Heart left ventricle (tissue), 16 donors: ENCODE results near the gene MYCN. TPM values are rescaled to one million over a fixed set of nuclear protein-coding genes. Genes with fewer than 3 reads are reported as not detected.

Experiments
- ATAC-seq, 4 donors: fragments of 200-7000 bp; cut with Tn5 transposase; one replicate each; pipeline ENCODE4 v1.9.1; 2020 to 2022; ENCODE audit warnings: moderate library complexity in 4 of 4, mild to moderate bottlenecking in 3 of 4, moderate number of reproducible peaks in 1 of 4
- DNase-seq, 5 donors: peaks; one replicate each; pipeline ENCODE4 v3.0.0-alpha.2; 2020
- H3K27ac ChIP-seq, 12 donors: fragments of 200-600 bp; sonication (generic) in 4 of 12; one replicate each; pipeline versions ENCODE4 v1.5.0 to v1.8.0; 2016 to 2022; ENCODE audit warnings: mild to moderate bottlenecking in 2 of 12
- H3K27me3 ChIP-seq, 9 donors: fragments of 200-600 bp; sonication (generic) in 2 of 9; one replicate each; pipeline versions ENCODE4 v1.5.1 to v1.8.0; 2016 to 2022; ENCODE audit warnings: mild to moderate bottlenecking in 3 of 9
- H3K36me3 ChIP-seq, 9 donors: fragments of 200-600 bp; sonication (generic) in 2 of 9; one replicate each; pipeline versions ENCODE4 v1.5.0 to v1.8.0; 2018 to 2022; ENCODE audit warnings: mild to moderate bottlenecking in 2 of 9
- H3K4me1 ChIP-seq, 12 donors: fragments of 200-600 bp; sonication (generic) in 4 of 12; one replicate each; pipeline versions ENCODE4 v1.5.0 to v1.8.0; 2016 to 2022; ENCODE audit warnings: mild to moderate bottlenecking in 3 of 12
- H3K4me3 ChIP-seq, 12 donors: fragments of 200-600 bp; sonication (generic) in 4 of 12; one replicate each; pipeline versions ENCODE4 v1.5.0 to v1.8.0; 2017 to 2022; ENCODE audit warnings: mild to moderate bottlenecking in 9 of 12, moderate library complexity in 4 of 12
- H3K9me3 ChIP-seq, 12 donors: fragments of 200-600 bp; sonication (generic) in 4 of 12; one replicate each; pipeline versions ENCODE4 v1.5.0 to v1.8.0; 2016 to 2022; ENCODE audit warnings: mild to moderate bottlenecking in 1 of 12
- CTCF ChIP-seq, 12 donors: fragments of 200-600 bp; sonication (generic) in 4 of 12; IDR thresholded peaks; one replicate each; pipeline versions ENCODE4 v1.5.0 to v1.8.0; 2018 to 2022; ENCODE audit warnings: antibody characterized with exemption in 12 of 12, mild to moderate bottlenecking in 5 of 12
- POLR2A ChIP-seq, 2 donors: fragments of 450-650 bp; IDR thresholded peaks; one replicate each; pipeline ENCODE4 v1.6.1; 2017; ENCODE audit warnings: antibody characterized with exemption in 2 of 2, mild to moderate bottlenecking in 2 of 2, moderate library complexity in 2 of 2
- WGBS, 4 donors: extraction: QIAGEN DNeasy Blood & Tissue Kit in 2 of 4; methylation state at CpG; one replicate each; pipeline versions ENCODE4 v1.1.5 to v1.1.7; 2013 to 2018; 5-methylcytosine and 5-hydroxymethylcytosine counted together
- intact Hi-C, 10 donors: fragments of 100-400 bp; cut with DNase I; formaldehyde crosslinking; loops; one replicate each; pipeline versions ENCODE4 v1.11.1 to v1.14.2; 2022
- polyA plus RNA-seq, 2 donors: library from polyadenylated mRNA; stranded (reverse); fragments of 200-250 nt; gene quantifications; one replicate each; pipeline ENCODE4 v1.2.3, GENCODE V29; 2013
- total RNA-seq, 9 donors: library from RNA; depleted of rRNA in 2 of 9; stranded (reverse); fragments of >200 nt in 2 of 9; fragmentation: NEBNext Ultra II Directional in 3 of 9; extraction: Animal tissue kit (Norgen Biotek cat#: 25700) in 3 of 9; gene quantifications; one replicate each; pipeline versions ENCODE4 v1.1.0 to v1.2.4, GENCODE V29; 2016 to 2023
- donor health status: ischemic (EF 13 %, LVEDD 7.1; RV severe dilation, severe dysfunction).
- donor health status: healthy with polysubstance abuse.
- donor health status: DM: no; HTN: yes; CAD: no.
- donor health status: DM: no; HTN: no; CAD: no.
- donor health status: ischemic (EF 25% LVEDD 6.9; RV normal size, moderate dysfunction).
- donor health status: ischemic (EF 25% LVEDD 5.7; RV mildly dilated, moderate dysfunction).
- donor health status: healthy.
- donor health status: DM: yes; HTN: yes; CAD: no.
- donor health status: ischemic (EF 35%, LVEDD 5.7; RV mildly dilated, moderate dysfunction).
- donor health status: nonischemic (EF 11% LVEDD 7.7; RV severe dilation, severe dysfunction).
- donor health status: DM: yes; HTN: yes; CAD: no.
- donor health status: PGD.
- donor health status: ischemic (EF 29% LVEDD 5.4; RV normal size, mild dysfunction).
- donor health status: nonischemic (EF 23%, LVEDD 6.1; RV moderate dilation, normal function).

MYCN gene
- total and polyA plus RNA-seq, 11 donors = 0.22 to 1.6 (median 0.62) TPM; not detected in 2

DNA sequence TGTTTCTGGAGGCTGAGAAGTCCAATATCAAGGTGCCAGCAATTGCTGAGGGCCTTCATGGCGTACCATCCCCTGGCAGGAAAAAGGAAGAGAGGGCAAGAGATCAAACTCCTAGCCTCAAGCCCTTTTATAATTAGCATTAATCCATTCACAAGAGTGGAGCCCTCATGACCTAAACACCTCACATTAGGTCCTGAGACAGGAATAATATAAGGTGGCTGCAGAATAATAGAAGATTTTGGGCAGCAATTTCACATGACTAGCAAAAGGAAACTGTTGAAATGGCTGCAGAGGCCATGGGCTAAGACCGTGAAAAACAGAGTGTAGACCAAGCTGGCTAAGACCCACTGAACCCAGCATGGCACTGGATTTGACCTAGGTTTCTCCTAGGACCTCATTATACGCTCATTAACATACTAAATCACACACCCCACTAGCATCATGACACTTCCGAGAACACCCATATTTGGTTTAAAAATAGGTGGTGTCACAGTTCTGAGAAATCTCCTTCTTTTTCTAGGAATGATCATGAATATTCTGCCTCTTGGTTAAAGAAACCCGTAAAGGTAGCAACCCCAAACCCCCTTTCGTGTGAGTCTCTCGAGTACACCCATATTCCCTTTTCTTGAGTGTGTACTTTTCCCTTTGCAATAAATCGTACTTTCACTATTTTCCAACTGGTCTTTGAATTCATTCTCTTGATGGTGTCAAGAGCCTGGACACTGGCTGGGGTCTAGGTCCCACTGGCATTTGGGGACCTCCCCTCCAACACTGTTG, 3.1 kb upstream of the MYCN start:
- intact Hi-C loops = loop anchor here in 9 of 10 donors (2.0 to 10.0 kb wide), 13 partner anchors 295 to 820 kb away; no protein-coding TSS in a partner anchor
- Histone ChIP-seq H3K36me3 (no peaks in the 10 kb centered on the region), H3K4me3 (no peak overlapping the region), H3K9me3 (no peaks in the 10 kb centered on the region), H3K27ac (no peak overlapping the region), H3K4me1 (peaks cover 0 to 32% (median 24%) of the 10 kb centered on the region in 12 donors), H3K27me3 (peaks cover 0 to 45% (median 23%) of the 10 kb centered on the region in 9 donors)
- DNase-seq = no peak
- no peak for ATAC-seq
- no peak for TF ChIP-seq POLR2A (IDR thresholded peaks at IDR 0.05)
- no peak for TF ChIP-seq CTCF (IDR thresholded peaks at IDR 0.05)
- 86 to 97% (median 89%) methylated on average over 8 of the region's 8 CpGs for WGBS, 4 donors

DNA sequence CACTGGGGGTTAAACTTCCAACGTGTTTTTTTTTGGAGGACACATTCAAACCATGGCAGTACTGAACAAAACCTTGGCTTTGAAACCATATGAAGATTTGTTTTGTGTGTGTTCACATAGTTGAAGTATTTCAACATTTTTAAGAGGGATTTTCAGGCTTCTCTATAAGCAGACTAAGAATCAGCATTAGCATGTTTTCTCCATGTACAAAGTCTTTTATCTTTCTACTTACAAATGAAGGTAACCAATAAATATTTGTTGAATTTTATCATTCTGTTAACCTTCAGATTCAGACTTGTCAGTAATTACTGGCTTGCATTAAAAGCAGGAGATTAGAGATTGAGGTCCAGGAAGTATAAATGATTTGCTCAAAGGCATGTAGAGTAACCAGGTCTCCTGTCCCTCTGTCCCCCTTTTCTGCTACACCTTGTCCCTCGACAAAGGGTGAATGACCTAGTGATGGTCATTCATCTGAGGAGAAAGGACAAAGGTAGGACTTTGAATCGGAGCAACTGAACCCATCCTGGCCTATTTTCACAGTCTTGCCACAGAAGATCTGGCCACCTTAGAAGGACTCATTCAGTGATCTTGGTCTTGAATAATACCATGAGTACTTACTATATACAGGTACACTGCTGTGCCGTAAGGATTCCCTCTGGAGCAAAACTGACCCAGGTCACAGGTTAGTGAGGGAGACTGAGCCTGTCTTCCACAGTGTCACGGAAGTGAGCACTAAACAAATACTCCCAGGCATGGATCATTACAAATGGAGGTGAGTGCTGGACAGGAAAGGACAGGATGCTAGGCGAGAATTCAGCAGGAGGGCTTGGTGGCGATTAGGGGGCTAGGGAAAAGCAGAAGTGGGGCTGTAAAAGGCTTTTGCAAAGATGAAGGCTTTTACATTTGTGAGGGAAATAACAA, 2.2 kb upstream of the MYCN start:
- ATAC-seq = no peak
- WGBS, 4 donors = 93 to 96% (median 95%) methylated on average over 7 of the region's 7 CpGs
- Histone ChIP-seq H3K36me3 (no peaks in the 10 kb centered on the region), H3K4me3 (no peak overlapping the region), H3K27me3 (peaks cover 0 to 51% (median 23%) of the 10 kb centered on the region in 9 donors), H3K9me3 (no peaks in the 10 kb centered on the region), H3K4me1 (peaks cover 0 to 38% (median 29%) of the 10 kb centered on the region in 12 donors), H3K27ac (no peak overlapping the region)
- no peak for DNase-seq
- intact Hi-C loops = loop anchor here (2.0 to 10.0 kb wide), 18 partner anchors 293 to 819 kb away; no protein-coding TSS in a partner anchor
- TF ChIP-seq POLR2A (IDR thresholded peaks at IDR 0.05) = no peak
- TF ChIP-seq CTCF (IDR thresholded peaks at IDR 0.05) = no peak

DNA sequence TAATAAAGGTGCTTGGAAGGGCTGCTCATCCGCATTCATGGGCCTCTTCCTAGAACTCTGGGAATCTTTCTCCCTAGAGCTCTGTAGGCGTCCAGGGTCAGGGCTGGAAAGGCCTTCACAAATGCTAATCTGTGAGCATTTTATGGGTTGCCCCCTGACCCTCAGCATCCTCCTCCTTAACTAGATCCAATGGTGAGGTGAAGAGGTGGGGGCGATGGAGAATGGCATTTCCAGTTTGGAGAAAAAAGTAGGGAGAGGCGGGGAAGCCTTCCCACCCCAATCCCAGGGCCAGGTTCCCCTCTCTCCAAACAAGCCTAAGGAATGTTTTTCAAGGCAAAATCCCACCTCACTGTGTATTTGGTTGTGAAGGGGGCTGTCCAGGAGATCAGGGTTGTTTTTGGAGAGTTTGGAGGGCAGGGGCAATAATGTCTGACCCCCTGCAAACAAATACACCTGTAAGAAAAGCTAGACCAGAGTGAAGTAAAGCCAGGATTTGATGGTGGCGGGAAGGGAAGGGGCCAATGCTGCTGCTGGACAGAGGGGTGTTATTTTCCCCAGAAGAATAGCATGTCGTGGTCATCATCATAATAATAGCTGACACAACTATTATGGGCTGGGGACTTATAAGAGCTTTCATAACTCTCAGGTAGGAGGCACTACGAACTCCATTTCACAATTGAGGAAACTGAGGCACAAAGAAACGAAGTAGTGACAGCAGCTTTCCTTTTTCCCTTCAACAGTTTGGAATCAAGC, 1.4 kb upstream of the MYCN start:
- ATAC-seq = no peak
- Histone ChIP-seq H3K36me3 (no peaks in the 10 kb centered on the region), H3K4me3 (peak overlapping the region in 6 of 12 donors; percentile 59 to 73 (median 64)), H3K27ac (no peak overlapping the region), H3K4me1 (peaks cover 0 to 45% (median 35%) of the 10 kb centered on the region in 12 donors), H3K9me3 (no peaks in the 10 kb centered on the region), H3K27me3 (peaks cover 0 to 57% (median 23%) of the 10 kb centered on the region in 9 donors)
- TF ChIP-seq CTCF (IDR thresholded peaks at IDR 0.05) (no peak), POLR2A (IDR thresholded peaks at IDR 0.05) (no peak)
- DNase-seq = no peak
- intact Hi-C loops = loop anchor here (1.0 to 10.0 kb wide), 19 partner anchors 294 to 818 kb away; no protein-coding TSS in a partner anchor
- WGBS, 4 donors = 68 to 73% (median 72%) methylated on average over 8 of the region's 8 CpGs
